WERI-Rb-1 (cell line): Measurements from ENCODE around the gene ORMDL2.

Experiments used
- DNase-seq: peaks from one replicate; pipeline ENCODE4 v3.0.0-alpha.2; 2020
- H3K27ac ChIP-seq: fragments of 250-450 bp; sonication (Bioruptor Pico); 2 replicates; pipeline ENCODE4 v1.5.1; 2020; ENCODE audit warnings: mild to moderate bottlenecking, moderate library complexity
- H3K27me3 ChIP-seq: fragments of 250-450 bp; sonication (Bioruptor Pico); 2 replicates; pipeline ENCODE4 v1.5.1; 2021; ENCODE audit warnings: mild to moderate bottlenecking, low read depth, moderate library complexity; ENCODE audit not compliant: insufficient read depth, severe bottlenecking
- H3K36me3 ChIP-seq: fragments of 250-450 bp; sonication (Bioruptor Pico); 2 replicates; pipeline ENCODE4 v1.5.1; 2020; ENCODE audit warnings: mild to moderate bottlenecking, moderate library complexity
- H3K4me3 ChIP-seq: 2 replicates; pipeline ENCODE4 v1.5.1; 2011; ENCODE audit warnings: low read depth, mild to moderate bottlenecking, control low read depth, low read length
- H3K9me3 ChIP-seq: fragments of 250-450 bp; sonication (Bioruptor Pico); 2 replicates; pipeline ENCODE4 v1.5.1; 2021; ENCODE audit warnings: mild to moderate bottlenecking, moderate library complexity; ENCODE audit not compliant: severe bottlenecking
- CTCF ChIP-seq: IDR thresholded peaks from 2 replicates; pipeline ENCODE4 v1.5.1; 2011; ENCODE audit warnings: low read depth, mild to moderate bottlenecking, control low read depth, inconsistent platforms, low read length

Gene ORMDL2

DNA sequence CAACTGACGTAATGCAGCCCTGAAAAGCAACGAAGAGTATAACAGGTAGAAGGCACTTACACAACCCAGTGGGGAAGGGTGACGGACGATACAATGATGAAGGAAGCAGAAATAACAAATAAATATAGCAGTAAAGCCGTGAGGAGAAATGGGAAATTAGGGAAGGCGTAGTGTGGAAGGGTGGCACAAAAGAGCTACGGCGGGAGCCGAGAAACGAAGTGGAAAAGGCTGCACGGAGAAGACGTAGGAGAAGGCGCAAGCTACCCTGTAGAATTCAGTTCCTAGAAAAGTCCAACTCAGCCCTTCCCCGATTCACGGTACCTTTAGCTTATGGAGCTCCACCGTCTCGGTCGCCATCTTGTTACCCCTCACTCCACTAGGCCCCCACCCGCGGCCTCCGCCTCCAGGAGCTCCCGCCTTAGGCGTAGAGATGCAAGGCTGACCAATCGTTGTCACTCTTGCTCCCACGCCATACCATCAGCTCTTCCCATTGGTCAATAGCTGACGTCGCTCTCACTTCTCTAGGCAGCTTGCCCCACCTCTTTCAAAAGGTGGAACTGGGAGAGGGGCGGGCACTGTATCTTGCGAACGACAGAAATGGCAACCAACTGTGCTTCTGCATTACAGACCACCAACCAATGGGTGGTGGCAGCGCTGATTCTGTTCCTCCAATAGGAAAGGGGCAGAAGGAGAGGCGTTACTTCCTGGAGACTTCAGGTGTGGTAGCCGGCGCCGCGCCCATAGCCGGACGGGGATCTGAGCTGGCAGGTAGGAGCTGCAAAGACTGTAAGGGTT, at the start of gene ORMDL2, which contains the start of gene SARNP:
TSS of gene ORMDL2 (plus strand) at position 697 of the 795 bp plus-strand sequence. CDS start 959 bp downstream, outside the sequence.
TSS of gene SARNP (minus strand) at position 380 of the 795 bp plus-strand sequence. CDS start at position 357, 23 bp downstream.
- H3K27ac ChIP-seq, result peak within 1 kb of the TSS; percentile 83
- DNase-seq, result peak; percentile 98
- no peaks in the 10 kb centered on the region for H3K9me3 ChIP-seq
- peaks cover 73% of the 10 kb centered on the region for H3K36me3 ChIP-seq
- peak within 1 kb of the TSS; percentile 87 for H3K4me3 ChIP-seq
- no peaks in the 10 kb centered on the region for H3K27me3 ChIP-seq
- TF ChIP-seq CTCF, result no peak

- Histone ChIP-seq H3K4me3 (no peak overlapping the region), H3K27me3 (no peaks in the 10 kb centered on the region), H3K27ac (no peak overlapping the region), H3K9me3 (no peaks in the 10 kb centered on the region), H3K36me3 (peaks cover 38% of the 10 kb centered on the region)
- TF ChIP-seq CTCF, result no peak
- no peak for DNase-seq
Measured at GRCh38 chr12:55771736-55772135, 46.1 kb upstream of the ORMDL2 start.

DNA sequence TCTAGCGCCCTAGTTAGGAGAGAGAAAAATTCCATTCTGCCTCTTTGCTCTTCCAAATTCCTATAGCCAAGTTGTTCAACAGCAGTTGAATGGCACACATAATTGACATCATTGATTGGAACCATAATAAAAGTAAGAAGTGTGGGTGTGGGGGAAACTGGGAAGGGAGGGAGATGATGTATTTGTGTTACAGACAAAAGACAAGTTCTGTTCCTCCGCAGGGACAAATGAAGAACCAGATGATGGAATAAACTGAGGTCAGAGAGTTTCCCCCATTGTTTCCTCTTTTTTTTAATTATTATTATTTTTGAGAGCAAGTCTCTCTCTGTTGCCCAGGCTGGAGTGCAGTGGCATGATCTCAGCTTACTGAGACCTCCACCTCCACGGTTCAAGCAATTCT, 40.0 kb upstream of the ORMDL2 start:
- Histone ChIP-seq H3K4me3 (no peak overlapping the region), H3K9me3 (no peaks in the 10 kb centered on the region), H3K27me3 (no peaks in the 10 kb centered on the region), H3K36me3 (peaks cover 47% of the 10 kb centered on the region), H3K27ac (no peak overlapping the region)
- no peak for TF ChIP-seq CTCF
- no peak for DNase-seq

- TF ChIP-seq CTCF, result no peak
- no peak for DNase-seq
- H3K4me3 ChIP-seq, result no peak overlapping the region
- no peak overlapping the region for H3K27ac ChIP-seq
- no peaks in the 10 kb centered on the region for H3K27me3 ChIP-seq
- no peaks in the 10 kb centered on the region for H3K9me3 ChIP-seq
- peaks cover 69% of the 10 kb centered on the region for H3K36me3 ChIP-seq
Measured at GRCh38 chr12:55780685-55781084, 37.2 kb upstream of the ORMDL2 start.

DNA sequence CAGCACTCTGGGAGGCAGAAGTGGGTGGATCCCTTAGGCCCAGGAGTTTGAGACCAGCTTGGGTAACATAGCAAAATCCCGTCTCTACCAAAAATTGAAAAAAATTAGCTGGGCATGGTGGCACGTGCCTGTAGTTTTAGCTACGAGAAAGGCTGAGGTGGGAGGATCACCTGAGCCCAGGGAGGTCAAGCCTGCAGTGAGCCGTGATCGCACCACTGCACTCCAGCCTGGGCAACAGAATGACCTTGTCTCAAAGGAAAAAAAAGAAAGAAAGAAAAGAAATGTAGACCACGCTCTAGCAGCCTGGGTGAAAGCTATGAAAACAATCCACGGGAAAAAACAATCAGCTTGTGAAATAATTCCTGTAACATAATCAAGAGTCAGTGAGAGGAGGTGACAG, 29.3 kb upstream of the ORMDL2 start:
- Histone ChIP-seq H3K36me3 (peaks cover 88% of the 10 kb centered on the region), H3K4me3 (no peak overlapping the region), H3K27me3 (no peaks in the 10 kb centered on the region), H3K27ac (no peak overlapping the region), H3K9me3 (no peaks in the 10 kb centered on the region)
- no peak for TF ChIP-seq CTCF
- no peak for DNase-seq

- no peak overlapping the region for H3K27ac ChIP-seq
- H3K9me3 ChIP-seq, result no peaks in the 10 kb centered on the region
- DNase-seq, result no peak
- peaks cover 88% of the 10 kb centered on the region for H3K36me3 ChIP-seq
- H3K4me3 ChIP-seq, result no peak overlapping the region
- no peaks in the 10 kb centered on the region for H3K27me3 ChIP-seq
- no peak for TF ChIP-seq CTCF
Measured at GRCh38 chr12:55789171-55789570, 28.7 kb upstream of the ORMDL2 start.
